HG03196 (cell line): Measurements from ENCODE around the gene CRYAA.
"Not testable (repeated sequence)": the region's sequence is repeated elsewhere in the genome, so short reads cannot be mapped to it uniquely, and the experiment has no call there.

Experiments used
- ATAC-seq: cut with Tn5 transposase; IDR thresholded peaks from one replicate; pipeline ENCODE4 v1.9.1; 2021; ENCODE audit not compliant: unreplicated experiment

CRYAA gene

GRCh38 chr21:43168708-43169107 is at the start of gene CRYAA:
TSS of gene CRYAA (plus strand) at chr21:43169008. CDS start at chr21:43169100, 92 bp downstream.
- not testable (repeated sequence) for ATAC-seq

- not testable (repeated sequence) for ATAC-seq
Observed at GRCh38 chr21:43130094-43130493, 38.7 kb upstream of the CRYAA start.

GRCh38 chr21:43134520-43134919 is 34.3 kb upstream of the CRYAA start:
- not testable (repeated sequence) for ATAC-seq

- ATAC-seq = not testable (repeated sequence)
Observed at GRCh38 chr21:43138944-43139343, 29.9 kb upstream of the CRYAA start.

- ATAC-seq = not testable (repeated sequence)
Observed at GRCh38 chr21:43141407-43141806, 27.4 kb upstream of the CRYAA start.

GRCh38 chr21:43146637-43147036 is 22.2 kb upstream of the CRYAA start:
- not testable (repeated sequence) for ATAC-seq

- not testable (repeated sequence) for ATAC-seq
Observed at GRCh38 chr21:43147999-43148398, 20.8 kb upstream of the CRYAA start.

- not testable (repeated sequence) for ATAC-seq
Observed at GRCh38 chr21:43149344-43149743, 19.5 kb upstream of the CRYAA start.

GRCh38 chr21:43153601-43154000 is 15.2 kb upstream of the CRYAA start:
- ATAC-seq = not testable (repeated sequence)

- ATAC-seq = not testable (repeated sequence)
Observed at GRCh38 chr21:43159279-43160175, 9.3 kb upstream of the CRYAA start.

GRCh38 chr21:43161826-43162707 is 6.7 kb upstream of the CRYAA start:
- ATAC-seq = not testable (repeated sequence)

GRCh38 chr21:43162708-43163205 is 6.1 kb upstream of the CRYAA start:
- not testable (repeated sequence) for ATAC-seq

GRCh38 chr21:43164823-43165222 is 4.0 kb upstream of the CRYAA start:
- ATAC-seq = peak; percentile 45

GRCh38 chr21:43165734-43166133 is 3.1 kb upstream of the CRYAA start:
- not testable (repeated sequence) for ATAC-seq

GRCh38 chr21:43169230-43169886 is 550 bp downstream of the CRYAA start:
- ATAC-seq = not testable (repeated sequence)

- not testable (repeated sequence) for ATAC-seq
Observed at GRCh38 chr21:43169891-43170290, 1.1 kb downstream of the CRYAA start.

GRCh38 chr21:43172812-43173211 is 4.0 kb downstream of the CRYAA start:
- not testable (repeated sequence) for ATAC-seq

GRCh38 chr21:43173438-43173837 is 4.6 kb downstream of the CRYAA start:
- not testable (repeated sequence) for ATAC-seq

- ATAC-seq = not testable (repeated sequence)
Observed at GRCh38 chr21:43173930-43174329, 5.1 kb downstream of the CRYAA start.

- ATAC-seq = not testable (repeated sequence)
Observed at GRCh38 chr21:43174998-43175397, 6.2 kb downstream of the CRYAA start.

- not testable (repeated sequence) for ATAC-seq
Observed at GRCh38 chr21:43176621-43177020, 7.8 kb downstream of the CRYAA start.
